IPS-20b (cell line): ENCODE data around the gene TPH2.

ENCODE experiments used
- H3K27ac ChIP-seq: one replicate; pipeline ENCODE4 v1.5.1; 2013; ENCODE audit warnings: low read length
- H3K27me3 ChIP-seq: 2 replicates; pipeline ENCODE4 v1.6.1; 2013; ENCODE audit warnings: mild to moderate bottlenecking, low read length, inconsistent platforms; ENCODE audit not compliant: insufficient read depth
- H3K36me3 ChIP-seq: 2 replicates; pipeline ENCODE4 v1.6.1; 2013; ENCODE audit warnings: low read depth, mild to moderate bottlenecking, inconsistent platforms, low read length, moderate library complexity; ENCODE audit not compliant: insufficient read depth
- H3K4me1 ChIP-seq: 2 replicates; pipeline ENCODE4 v1.6.1; 2013; ENCODE audit warnings: mild to moderate bottlenecking, control low read depth, inconsistent platforms, low read length, moderate library complexity; ENCODE audit not compliant: insufficient read depth
- H3K4me3 ChIP-seq: 2 replicates; pipeline ENCODE4 v1.5.1; 2013; ENCODE audit warnings: mild to moderate bottlenecking, low read length, inconsistent platforms
- H3K9ac ChIP-seq: 2 replicates; pipeline ENCODE4 v1.6.1; 2013; ENCODE audit warnings: low read depth, mild to moderate bottlenecking, inconsistent platforms, low read length, moderate library complexity
- H3K9me3 ChIP-seq: 2 replicates; pipeline ENCODE4 v1.6.1; 2013; ENCODE audit warnings: mild to moderate bottlenecking, low read depth, low read length, inconsistent platforms; ENCODE audit not compliant: insufficient read depth

Gene TPH2

GRCh38 chr12:71938728-71939385 lies at the start of gene TPH2:
TPH2 (plus strand) TSS chr12:71938845; CDS start chr12:71938987, 142 bp downstream.
- H3K27me3 ChIP-seq, result no peaks in the 10 kb centered on the region
- no peak within 1 kb of the TSS; the same call in 1 of the 2 replicates for H3K4me3 ChIP-seq
- 0 out of 2 replicates have a peak within 1 kb of the TSS, but pooled peaks have one; percentile 9 for H3K9ac ChIP-seq
- no peaks in the 10 kb centered on the region for H3K9me3 ChIP-seq
- no peak within 1 kb of the TSS for H3K27ac ChIP-seq
- H3K4me1 ChIP-seq, result peaks cover 11% of the 10 kb centered on the region; the same call in 1 of the 2 replicates
- no peaks in the 10 kb centered on the region for H3K36me3 ChIP-seq

GRCh38 chr12:71890475-71890874 lies 48.2 kb upstream of the TPH2 start:
- no peak overlapping the region for H3K9ac ChIP-seq
- H3K27me3 ChIP-seq, result no peaks in the 10 kb centered on the region
- no peak overlapping the region for H3K4me3 ChIP-seq
- H3K27ac ChIP-seq, result no peak overlapping the region
- H3K4me1 ChIP-seq, result no peaks in the 10 kb centered on the region
- peaks cover 14% of the 10 kb centered on the region; the same call in 1 of the 2 replicates for H3K36me3 ChIP-seq
- no peaks in the 10 kb centered on the region for H3K9me3 ChIP-seq

GRCh38 chr12:71892059-71892458 lies 46.6 kb upstream of the TPH2 start:
- Histone ChIP-seq H3K27me3 (no peaks in the 10 kb centered on the region), H3K9me3 (no peaks in the 10 kb centered on the region), H3K4me3 (no peak overlapping the region), H3K4me1 (no peaks in the 10 kb centered on the region), H3K27ac (no peak overlapping the region), H3K36me3 (peaks cover 24% of the 10 kb centered on the region), H3K9ac (no peak overlapping the region)

- no peak overlapping the region for H3K4me3 ChIP-seq
- H3K4me1 ChIP-seq, result no peaks in the 10 kb centered on the region
- no peaks in the 10 kb centered on the region for H3K27me3 ChIP-seq
- H3K36me3 ChIP-seq, result peaks cover 54% of the 10 kb centered on the region
- H3K9me3 ChIP-seq, result no peaks in the 10 kb centered on the region
- no peak overlapping the region for H3K9ac ChIP-seq
- H3K27ac ChIP-seq, result no peak overlapping the region
These were observed 42.3 kb upstream of the TPH2 start for GRCh38 chr12:71896205-71896882.

GRCh38 chr12:71900091-71900490 lies 38.6 kb upstream of the TPH2 start:
- Histone ChIP-seq H3K4me1 (no peaks in the 10 kb centered on the region), H3K36me3 (peaks cover 56% of the 10 kb centered on the region), H3K9ac (no peak overlapping the region), H3K27me3 (no peaks in the 10 kb centered on the region), H3K27ac (no peak overlapping the region), H3K4me3 (no peak overlapping the region), H3K9me3 (no peaks in the 10 kb centered on the region)

GRCh38 chr12:71904629-71905028 lies 34.0 kb upstream of the TPH2 start:
- Histone ChIP-seq H3K27me3 (no peaks in the 10 kb centered on the region), H3K27ac (no peak overlapping the region), H3K4me3 (no peak overlapping the region), H3K36me3 (peaks cover 57% of the 10 kb centered on the region), H3K4me1 (no peaks in the 10 kb centered on the region), H3K9me3 (no peaks in the 10 kb centered on the region), H3K9ac (no peak overlapping the region)

- no peaks in the 10 kb centered on the region for H3K27me3 ChIP-seq
- H3K9ac ChIP-seq, result no peak overlapping the region
- no peak overlapping the region for H3K27ac ChIP-seq
- no peaks in the 10 kb centered on the region for H3K9me3 ChIP-seq
- no peak overlapping the region for H3K4me3 ChIP-seq
- H3K36me3 ChIP-seq, result no peaks in the 10 kb centered on the region
- H3K4me1 ChIP-seq, result peaks cover 2% of the 10 kb centered on the region; the same call in 1 of the 2 replicates
These were observed 3.1 kb upstream of the TPH2 start for GRCh38 chr12:71935594-71935993.

- no peaks in the 10 kb centered on the region for H3K36me3 ChIP-seq
- no peaks in the 10 kb centered on the region for H3K9me3 ChIP-seq
- H3K27me3 ChIP-seq, result no peaks in the 10 kb centered on the region
- no peak overlapping the region for H3K9ac ChIP-seq
- H3K4me1 ChIP-seq, result peaks cover 12% of the 10 kb centered on the region; the same call in 1 of the 2 replicates
- H3K4me3 ChIP-seq, result no peak overlapping the region
- H3K27ac ChIP-seq, result no peak overlapping the region
These were observed 1.4 kb downstream of the TPH2 start for GRCh38 chr12:71940068-71940467.

GRCh38 chr12:71941174-71941573 lies 2.5 kb downstream of the TPH2 start:
- no peaks in the 10 kb centered on the region for H3K27me3 ChIP-seq
- no peak overlapping the region for H3K9ac ChIP-seq
- H3K4me3 ChIP-seq, result no peak overlapping the region
- H3K27ac ChIP-seq, result no peak overlapping the region
- H3K9me3 ChIP-seq, result no peaks in the 10 kb centered on the region
- H3K36me3 ChIP-seq, result no peaks in the 10 kb centered on the region
- H3K4me1 ChIP-seq, result peaks cover 17% of the 10 kb centered on the region; the same call in 1 of the 2 replicates

GRCh38 chr12:71942259-71942658 lies 3.6 kb downstream of the TPH2 start:
- no peak overlapping the region for H3K27ac ChIP-seq
- H3K27me3 ChIP-seq, result no peaks in the 10 kb centered on the region
- H3K9me3 ChIP-seq, result no peaks in the 10 kb centered on the region
- no peak overlapping the region for H3K9ac ChIP-seq
- H3K4me3 ChIP-seq, result no peak overlapping the region
- peaks cover 27% of the 10 kb centered on the region; the same call in 1 of the 2 replicates for H3K4me1 ChIP-seq
- no peaks in the 10 kb centered on the region for H3K36me3 ChIP-seq

- no peaks in the 10 kb centered on the region for H3K9me3 ChIP-seq
These were observed 4.1 kb downstream of the TPH2 start for GRCh38 chr12:71942703-71943102.

GRCh38 chr12:71945121-71945520 lies 6.5 kb downstream of the TPH2 start:
- Histone ChIP-seq H3K27me3 (no peaks in the 10 kb centered on the region), H3K4me1 (peaks cover 49% of the 10 kb centered on the region), H3K9me3 (no peaks in the 10 kb centered on the region), H3K9ac (0 out of 2 replicates have a peak overlapping the region, but pooled peaks have one; percentile 38), H3K36me3 (no peaks in the 10 kb centered on the region), H3K27ac (no peak overlapping the region), H3K4me3 (no peak overlapping the region)

More at GRCh38 chr12:71942703-71943102, 4.1 kb downstream of the TPH2 start:
- Histone ChIP-seq H3K4me1 (peaks cover 30% of the 10 kb centered on the region; the same call in 1 of the 2 replicates), H3K9ac (no peak overlapping the region), H3K4me3 (no peak overlapping the region), H3K27ac (no peak overlapping the region), H3K27me3 (no peaks in the 10 kb centered on the region), H3K36me3 (no peaks in the 10 kb centered on the region)
